IPS-18a (cell line): ENCODE data around the gene ADK.

Experiments
- H3K27ac ChIP-seq: one replicate; pipeline ENCODE4 v1.5.1; 2013; ENCODE audit warnings: low read length
- H3K27me3 ChIP-seq: one replicate; pipeline ENCODE4 v1.6.1; 2013; ENCODE audit warnings: mild to moderate bottlenecking, low read length; ENCODE audit not compliant: control insufficient read depth, insufficient read depth
- H3K36me3 ChIP-seq: one replicate; pipeline ENCODE4 v1.6.1; 2013; ENCODE audit warnings: low read depth, low read length; ENCODE audit not compliant: control insufficient read depth
- H3K4me1 ChIP-seq: one replicate; pipeline ENCODE4 v1.6.1; 2013; ENCODE audit warnings: low read depth, low read length; ENCODE audit not compliant: control insufficient read depth
- H3K4me3 ChIP-seq: one replicate; pipeline ENCODE4 v1.5.1; 2013; ENCODE audit warnings: low read length
- H3K9ac ChIP-seq: one replicate; pipeline ENCODE4 v1.6.1; 2013; ENCODE audit warnings: mild to moderate bottlenecking, low read length, moderate library complexity
- H3K9me3 ChIP-seq: one replicate; pipeline ENCODE4 v1.6.1; 2013; ENCODE audit warnings: low read depth, low read length; ENCODE audit not compliant: control insufficient read depth

The ADK gene

GRCh38 chr10:74223755-74224529 lies 72.9 kb downstream of the ADK start:
- Histone ChIP-seq H3K9ac (no peak overlapping the region), H3K4me3 (no peak overlapping the region), H3K36me3 (no peaks in the 10 kb centered on the region), H3K9me3 (no peaks in the 10 kb centered on the region), H3K27ac (no peak overlapping the region), H3K4me1 (no peaks in the 10 kb centered on the region), H3K27me3 (no peaks in the 10 kb centered on the region)

GRCh38 chr10:74227697-74228424 lies 76.8 kb downstream of the ADK start:
- H3K27ac ChIP-seq: no peak overlapping the region
- no peaks in the 10 kb centered on the region for H3K9me3 ChIP-seq
- no peak overlapping the region for H3K4me3 ChIP-seq
- H3K4me1 ChIP-seq: no peaks in the 10 kb centered on the region
- no peaks in the 10 kb centered on the region for H3K36me3 ChIP-seq
- H3K9ac ChIP-seq: no peak overlapping the region
- no peaks in the 10 kb centered on the region for H3K27me3 ChIP-seq

- H3K4me3 ChIP-seq: no peak overlapping the region
- no peaks in the 10 kb centered on the region for H3K9me3 ChIP-seq
- H3K36me3 ChIP-seq: no peaks in the 10 kb centered on the region
- H3K9ac ChIP-seq: no peak overlapping the region
- H3K4me1 ChIP-seq: no peaks in the 10 kb centered on the region
- H3K27ac ChIP-seq: no peak overlapping the region
- no peaks in the 10 kb centered on the region for H3K27me3 ChIP-seq
These were observed 80.4 kb downstream of the ADK start for GRCh38 chr10:74231375-74231774.

- H3K27ac ChIP-seq: no peak overlapping the region
- H3K9ac ChIP-seq: no peak overlapping the region
- H3K4me1 ChIP-seq: no peaks in the 10 kb centered on the region
- H3K4me3 ChIP-seq: no peak overlapping the region
- no peaks in the 10 kb centered on the region for H3K27me3 ChIP-seq
- H3K9me3 ChIP-seq: no peaks in the 10 kb centered on the region
- no peaks in the 10 kb centered on the region for H3K36me3 ChIP-seq
These were observed 82.3 kb downstream of the ADK start for GRCh38 chr10:74233281-74233680.

- no peaks in the 10 kb centered on the region for H3K9me3 ChIP-seq
- H3K4me1 ChIP-seq: no peaks in the 10 kb centered on the region
- no peak overlapping the region for H3K27ac ChIP-seq
- H3K4me3 ChIP-seq: no peak overlapping the region
- no peaks in the 10 kb centered on the region for H3K36me3 ChIP-seq
- no peak overlapping the region for H3K9ac ChIP-seq
- no peaks in the 10 kb centered on the region for H3K27me3 ChIP-seq
These were observed 83.5 kb downstream of the ADK start for GRCh38 chr10:74234569-74234968.

- no peaks in the 10 kb centered on the region for H3K4me1 ChIP-seq
- H3K27me3 ChIP-seq: no peaks in the 10 kb centered on the region
- H3K27ac ChIP-seq: no peak overlapping the region
- no peak overlapping the region for H3K9ac ChIP-seq
- no peaks in the 10 kb centered on the region for H3K36me3 ChIP-seq
- no peaks in the 10 kb centered on the region for H3K9me3 ChIP-seq
- H3K4me3 ChIP-seq: no peak overlapping the region
These were observed 87.0 kb downstream of the ADK start for GRCh38 chr10:74238031-74238431.

GRCh38 chr10:74238516-74238915 lies 87.5 kb downstream of the ADK start:
- Histone ChIP-seq H3K9me3 (no peaks in the 10 kb centered on the region), H3K36me3 (no peaks in the 10 kb centered on the region), H3K9ac (no peak overlapping the region), H3K4me3 (no peak overlapping the region), H3K27me3 (no peaks in the 10 kb centered on the region), H3K27ac (no peak overlapping the region), H3K4me1 (no peaks in the 10 kb centered on the region)

- Histone ChIP-seq H3K9me3 (no peaks in the 10 kb centered on the region), H3K36me3 (no peaks in the 10 kb centered on the region), H3K9ac (no peak overlapping the region), H3K4me3 (no peak overlapping the region), H3K27ac (no peak overlapping the region), H3K4me1 (no peaks in the 10 kb centered on the region), H3K27me3 (no peaks in the 10 kb centered on the region)
These were observed 92.0 kb downstream of the ADK start for GRCh38 chr10:74243067-74243466.

- Histone ChIP-seq H3K36me3 (no peaks in the 10 kb centered on the region), H3K4me3 (no peak overlapping the region), H3K9ac (no peak overlapping the region), H3K27me3 (no peaks in the 10 kb centered on the region), H3K4me1 (no peaks in the 10 kb centered on the region), H3K27ac (no peak overlapping the region), H3K9me3 (no peaks in the 10 kb centered on the region)
These were observed 93.2 kb downstream of the ADK start for GRCh38 chr10:74244097-74244685.

GRCh38 chr10:74244807-74245206 lies 93.8 kb downstream of the ADK start:
- Histone ChIP-seq H3K4me3 (no peak overlapping the region), H3K36me3 (no peaks in the 10 kb centered on the region), H3K27me3 (no peaks in the 10 kb centered on the region), H3K4me1 (no peaks in the 10 kb centered on the region), H3K27ac (no peak overlapping the region), H3K9ac (no peak overlapping the region), H3K9me3 (no peaks in the 10 kb centered on the region)

GRCh38 chr10:74246495-74246894 lies 95.5 kb downstream of the ADK start:
- Histone ChIP-seq H3K27me3 (no peaks in the 10 kb centered on the region), H3K36me3 (no peaks in the 10 kb centered on the region), H3K27ac (no peak overlapping the region), H3K9ac (no peak overlapping the region), H3K9me3 (no peaks in the 10 kb centered on the region), H3K4me1 (no peaks in the 10 kb centered on the region), H3K4me3 (no peak overlapping the region)
